ENCODE data around the gene FLNB.

The FLNB gene

GRCh38 chr3:58022490-58022889, 14.3 kb downstream of the FLNB start:
- H3K4me1 ChIP-seq (ENCODE audit: insufficient read depth, low read length, severe bottlenecking) = no peaks in the 10 kb centered on the region
- no peaks in the 10 kb centered on the region for H3K27me3 ChIP-seq (ENCODE audit: insufficient read depth, low read length)
- no peak overlapping the region for H2AFZ ChIP-seq (ENCODE audit: low read length)
- no peaks in the 10 kb centered on the region for H4K20me1 ChIP-seq (ENCODE audit: insufficient read depth, low read length)
- H3K27ac ChIP-seq (ENCODE audit: low read depth, low read length, poor library complexity, severe bottlenecking) = no peak overlapping the region
- H3K79me2 ChIP-seq (ENCODE audit: insufficient read depth, low read length) = no peaks in the 10 kb centered on the region
- no peak overlapping the region for H3K4me3 ChIP-seq (ENCODE audit: low read depth, low read length, poor library complexity, severe bottlenecking)
- no peaks in the 10 kb centered on the region for H3K9me3 ChIP-seq (ENCODE audit: low read length)
- no peaks in the 10 kb centered on the region for H3K9me2 ChIP-seq (ENCODE audit: low read depth, low read length)
- H3K36me3 ChIP-seq (ENCODE audit: insufficient read depth, low read length) = no peaks in the 10 kb centered on the region
- TF ChIP-seq EZH2 (IDR thresholded peaks at IDR 0.05; ENCODE audit: borderline replicate concordance, low read length) (no peak), CTCF (IDR thresholded peaks at IDR 0.05; ENCODE audit: low read length) (no peak)
- no peak overlapping the region for H3K9ac ChIP-seq (ENCODE audit: low read length)
- H3F3A ChIP-seq (ENCODE audit: insufficient read depth, low read length) = no peaks in the 10 kb centered on the region
- H3K4me2 ChIP-seq (ENCODE audit: low read length) = no peak overlapping the region

GRCh38 chr3:58023531-58023930, 15.3 kb downstream of the FLNB start:
- H4K20me1 ChIP-seq (ENCODE audit: insufficient read depth, low read length) = no peaks in the 10 kb centered on the region
- H3K4me2 ChIP-seq (ENCODE audit: low read length) = no peak overlapping the region
- H3K9me2 ChIP-seq (ENCODE audit: low read depth, low read length) = no peaks in the 10 kb centered on the region
- H3K27me3 ChIP-seq (ENCODE audit: insufficient read depth, low read length) = no peaks in the 10 kb centered on the region
- H3K4me1 ChIP-seq (ENCODE audit: insufficient read depth, low read length, severe bottlenecking) = no peaks in the 10 kb centered on the region
- H3K79me2 ChIP-seq (ENCODE audit: insufficient read depth, low read length) = no peaks in the 10 kb centered on the region
- no peaks in the 10 kb centered on the region for H3K9me3 ChIP-seq (ENCODE audit: low read length)
- no peak overlapping the region for H3K4me3 ChIP-seq (ENCODE audit: low read depth, low read length, poor library complexity, severe bottlenecking)
- TF ChIP-seq EZH2 (IDR thresholded peaks at IDR 0.05; ENCODE audit: borderline replicate concordance, low read length) (no peak), CTCF (IDR thresholded peaks at IDR 0.05; ENCODE audit: low read length) (no peak)
- H2AFZ ChIP-seq (ENCODE audit: low read length) = no peak overlapping the region
- no peaks in the 10 kb centered on the region for H3K36me3 ChIP-seq (ENCODE audit: insufficient read depth, low read length)
- H3K27ac ChIP-seq (ENCODE audit: low read depth, low read length, poor library complexity, severe bottlenecking) = no peak overlapping the region
- H3F3A ChIP-seq (ENCODE audit: insufficient read depth, low read length) = no peaks in the 10 kb centered on the region
- no peak overlapping the region for H3K9ac ChIP-seq (ENCODE audit: low read length)

- Histone ChIP-seq H3K9ac (ENCODE audit: low read length) (no peak overlapping the region), H3K9me2 (ENCODE audit: low read depth, low read length) (no peaks in the 10 kb centered on the region), H3K36me3 (ENCODE audit: insufficient read depth, low read length) (no peaks in the 10 kb centered on the region), H3K27me3 (ENCODE audit: insufficient read depth, low read length) (no peaks in the 10 kb centered on the region), H3K4me1 (ENCODE audit: insufficient read depth, low read length, severe bottlenecking) (no peaks in the 10 kb centered on the region), H3F3A (ENCODE audit: insufficient read depth, low read length) (no peaks in the 10 kb centered on the region), H2AFZ (ENCODE audit: low read length) (no peak overlapping the region), H4K20me1 (ENCODE audit: insufficient read depth, low read length) (no peaks in the 10 kb centered on the region), H3K9me3 (ENCODE audit: low read length) (no peaks in the 10 kb centered on the region), H3K27ac (ENCODE audit: low read depth, low read length, poor library complexity, severe bottlenecking) (no peak overlapping the region), H3K4me3 (ENCODE audit: low read depth, low read length, poor library complexity, severe bottlenecking) (no peak overlapping the region), H3K4me2 (ENCODE audit: low read length) (no peak overlapping the region), H3K79me2 (ENCODE audit: insufficient read depth, low read length) (no peaks in the 10 kb centered on the region)
- no peak for TF ChIP-seq CTCF (IDR thresholded peaks at IDR 0.05; ENCODE audit: low read length)
- TF ChIP-seq EZH2 (IDR thresholded peaks at IDR 0.05; ENCODE audit: borderline replicate concordance, low read length) = no peak
Measured at GRCh38 chr3:58025406-58025805, 17.2 kb downstream of the FLNB start.
